GM23338 (cell line): ENCODE results near the gene PEPD. TPM values are rescaled to one million over a fixed set of nuclear protein-coding genes. Genes with fewer than 3 reads are reported as not detected.

Experiments
- ATAC-seq: fragments of 200-7000 bp; cut with Tn5 transposase; 3 replicates; pipeline ENCODE4 v1.9.1; 2020
- DNase-seq: peaks from one replicate; pipeline ENCODE4 v3.0.0-alpha.2; 2015; ENCODE audit warnings: low spot score
- H2AFZ ChIP-seq: fragments of 200-600 bp; sonication (generic); 2 replicates; pipeline ENCODE4 v1.8.0; 2016; ENCODE audit warnings: antibody characterized with exemption, mild to moderate bottlenecking, moderate library complexity
- H3F3A ChIP-seq: fragments of 200-600 bp; sonication (generic); replicated peaks from 2 replicates; pipeline ENCODE4 v1.8.0; 2017; ENCODE audit warnings: antibody characterized with exemption, mixed run types, low read depth
- H3K27ac ChIP-seq: fragments of 200-600 bp; sonication (generic); 2 replicates; pipeline ENCODE4 v1.6.1; 2016; ENCODE audit warnings: low read depth
- H3K27me3 ChIP-seq: fragments of 200-600 bp; sonication (generic); 2 replicates; pipeline ENCODE4 v1.8.0; 2016; ENCODE audit warnings: mild to moderate bottlenecking, mixed run types, moderate library complexity; ENCODE audit not compliant: insufficient read depth
- H3K36me3 ChIP-seq: fragments of 200-600 bp; sonication (generic); 2 replicates; pipeline ENCODE4 v1.8.0; 2016; ENCODE audit warnings: mild to moderate bottlenecking; ENCODE audit not compliant: insufficient read depth
- H3K4me1 ChIP-seq: fragments of 200-600 bp; sonication (generic); 2 replicates; pipeline ENCODE4 v1.8.0; 2016; ENCODE audit warnings: mild to moderate bottlenecking, moderate library complexity; ENCODE audit not compliant: insufficient read depth
- H3K4me2 ChIP-seq: fragments of 200-600 bp; sonication (generic); 2 replicates; pipeline ENCODE4 v1.7.1; 2017; ENCODE audit warnings: mixed run types
- H3K4me3 ChIP-seq: fragments of 200-600 bp; sonication (generic); 2 replicates; pipeline ENCODE4 v1.6.1; 2016; ENCODE audit warnings: mixed run types
- H3K79me2 ChIP-seq: fragments of 200-600 bp; sonication (generic); replicated peaks from 2 replicates; pipeline ENCODE4 v1.8.0; 2017; ENCODE audit warnings: mild to moderate bottlenecking; ENCODE audit not compliant: insufficient read depth
- H3K9me2 ChIP-seq: fragments of 200-600 bp; sonication (generic); 2 replicates; pipeline ENCODE4 v1.8.0; 2017; ENCODE audit not compliant: insufficient read depth
- H4K20me1 ChIP-seq: fragments of 200-600 bp; sonication (generic); replicated peaks from 2 replicates; pipeline ENCODE4 v1.8.0; 2017; ENCODE audit warnings: mild to moderate bottlenecking; ENCODE audit not compliant: insufficient read depth
- H3K27ac Mint-ChIP-seq: 2 replicates; pipeline ENCODE4 v1.8.0; 2020; ENCODE audit warnings: inconsistent platforms, mild to moderate bottlenecking, moderate library complexity, mixed read lengths
- H3K27me3 Mint-ChIP-seq: 3 replicates; pipeline ENCODE4 v1.8.0; 2022; ENCODE audit warnings: low read depth, mild to moderate bottlenecking, moderate library complexity, mixed read lengths, inconsistent platforms; ENCODE audit not compliant: insufficient read depth, poor library complexity
- H3K36me3 Mint-ChIP-seq: 3 replicates; pipeline ENCODE4 v1.8.0; 2021; ENCODE audit warnings: low read depth, mild to moderate bottlenecking, inconsistent platforms, moderate library complexity, mixed read lengths
- H3K4me1 Mint-ChIP-seq: 3 replicates; pipeline ENCODE4 v1.8.0; 2020; ENCODE audit warnings: mild to moderate bottlenecking, inconsistent platforms, mixed read lengths
- H3K4me3 Mint-ChIP-seq: 3 replicates; pipeline ENCODE4 v1.8.0; 2021; ENCODE audit warnings: moderate library complexity, mild to moderate bottlenecking, inconsistent platforms, mixed read lengths
- H3K9me3 Mint-ChIP-seq: 3 replicates; pipeline ENCODE4 v1.8.0; 2020; ENCODE audit warnings: moderate library complexity, mild to moderate bottlenecking, inconsistent platforms, mixed read lengths
- CREB1 ChIP-seq: fragments of 250-450 bp; sonication (Bioruptor Pico); IDR thresholded peaks from 2 replicates; pipeline ENCODE4 v1.5.0; 2020; ENCODE audit warnings: low read depth, mild to moderate bottlenecking, moderate library complexity
- EZH2phosphoT487 ChIP-seq: fragments of 200-600 bp; sonication (generic); IDR thresholded peaks from one replicate; pipeline ENCODE4 v1.8.1; 2018; ENCODE audit warnings: antibody characterized with exemption; ENCODE audit not compliant: unreplicated experiment
- JUNB ChIP-seq: IDR thresholded peaks from one replicate; pipeline ENCODE4 v1.6.1; 2016; ENCODE audit warnings: antibody characterized with exemption; ENCODE audit not compliant: unreplicated experiment
- NANOG ChIP-seq: IDR thresholded peaks from 2 replicates; pipeline ENCODE4 v1.6.1; 2016; ENCODE audit warnings: antibody characterized with exemption, borderline replicate concordance
- POLR2AphosphoS5 ChIP-seq: IDR thresholded peaks from 2 replicates; pipeline ENCODE4 v1.6.1; 2016; ENCODE audit warnings: antibody characterized with exemption, low read depth
- ZNF114 ChIP-seq: fragments of 250-450 bp; sonication (Bioruptor Pico); IDR thresholded peaks from 2 replicates; pipeline ENCODE4 v1.5.0; 2020; ENCODE audit warnings: mild to moderate bottlenecking, moderate library complexity
- ZNF462 ChIP-seq: fragments of 250-450 bp; sonication (Bioruptor Pico); IDR thresholded peaks from 2 replicates; pipeline ENCODE4 v1.5.0; 2020; ENCODE audit warnings: mild to moderate bottlenecking, moderate library complexity
- polyA plus RNA-seq: library from polyadenylated mRNA; unstranded; fragments of >200 nt; fragmentation: Nextera tagmentation; extraction: Ambion mirVana; gene quantifications from 2 replicates; pipeline ENCODE4 v1.2.1, GENCODE V29; 2016
- total RNA-seq: library from RNA; depleted of rRNA; stranded (reverse); fragments of >200 nt; shearing (Covaris generic); gene quantifications from 2 replicates; pipeline ENCODE4 v1.2.3, GENCODE V29; 2014

Gene PEPD
- total and polyA plus RNA-seq, 2 experiments from 2014 or later: 81.7 to 89.2 TPM

- Histone ChIP-seq H3K4me1 (no peaks in the 10 kb centered on the region), H2AFZ (no peak overlapping the region), H4K20me1 (peaks cover 6% of the 10 kb centered on the region), H3K9me2 (no peaks in the 10 kb centered on the region), H3K27me3 (no peaks in the 10 kb centered on the region), H3K4me3 (no peak overlapping the region), H3F3A (no peaks in the 10 kb centered on the region), H3K36me3 (no peaks in the 10 kb centered on the region), H3K79me2 (peaks cover 3% of the 10 kb centered on the region), H3K27ac (no peak overlapping the region), H3K4me2 (no peak overlapping the region)
- no peak for ATAC-seq
- TF ChIP-seq EZH2phosphoT487 (no peak), JUNB (no peak), POLR2AphosphoS5 (no peak), CREB1 (no peak), NANOG (no peak), ZNF114 (no peak), ZNF462 (CRISPR knock-in tag) (no peak)
- Mint-ChIP-seq H3K36me3 (0 out of 3 replicates have a peak, but pooled peaks cover 3% of the 10 kb centered on the region), H3K9me3 (no peaks in the 10 kb centered on the region), H3K4me3 (no peak overlapping the region), H3K27ac (no peak overlapping the region), H3K4me1 (peaks cover 15% of the 10 kb centered on the region), H3K27me3 (peaks cover 6% of the 10 kb centered on the region)
- DNase-seq: no peak
Measured at GRCh38 chr19:33391631-33392249, 129.9 kb downstream of the PEPD start.
